ENCODE data around the gene BCAP31.

The BCAP31 gene

DNA sequence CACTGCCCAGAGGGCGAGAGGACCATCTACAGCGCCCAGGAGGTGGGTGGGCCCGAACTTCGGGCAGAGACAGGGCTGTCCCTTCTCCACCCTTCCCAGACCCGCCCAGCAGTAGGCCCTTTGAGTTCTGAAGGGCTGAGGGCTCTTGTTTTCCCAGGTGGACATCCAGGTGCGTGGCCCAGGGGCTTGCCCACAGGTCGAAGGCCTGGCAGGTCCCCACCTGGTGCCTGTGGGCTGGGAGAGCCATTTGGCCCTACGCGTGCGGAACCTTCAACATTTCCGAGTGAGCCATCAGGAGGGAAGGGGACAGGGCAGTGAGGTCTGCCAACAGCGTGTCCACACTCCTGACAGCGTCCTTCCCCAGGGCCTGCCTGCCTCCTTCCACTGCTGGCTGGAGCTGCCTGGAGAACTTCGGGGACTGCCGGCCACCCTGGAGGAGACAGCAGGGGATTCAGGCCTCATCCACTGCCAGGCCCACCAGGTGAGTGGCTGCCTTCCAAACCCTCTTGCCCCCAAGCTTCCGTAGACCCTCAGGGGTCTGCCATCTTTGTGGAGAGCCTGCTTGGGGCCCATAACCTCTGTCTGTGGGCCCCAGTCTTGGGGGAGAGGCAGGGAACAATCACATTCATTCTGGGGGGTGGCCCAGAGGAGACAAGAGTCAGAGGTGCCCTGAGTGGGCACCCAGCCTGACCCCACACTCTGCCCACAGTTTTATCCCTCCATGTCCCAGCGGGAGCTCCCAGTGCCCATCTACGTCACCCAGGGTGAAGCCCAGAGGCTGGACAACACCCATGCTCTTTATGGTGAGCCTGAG, 46.6 kb upstream of the BCAP31 start:
- no peak for DNase-seq (ENCODE audit: low read depth)
- H3K4me3 ChIP-seq (ENCODE audit: low read depth, low read length): no peak overlapping the region
- TF ChIP-seq, protein P1, sequence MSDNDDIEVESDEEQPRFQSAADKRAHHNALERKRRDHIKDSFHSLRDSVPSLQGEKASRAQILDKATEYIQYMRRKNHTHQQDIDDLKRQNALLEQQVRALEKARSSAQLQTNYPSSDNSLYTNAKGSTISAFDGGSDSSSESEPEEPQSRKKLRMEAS (IDR thresholded peaks at IDR 0.05; ENCODE audit: low read depth, low read length): no peak

DNA sequence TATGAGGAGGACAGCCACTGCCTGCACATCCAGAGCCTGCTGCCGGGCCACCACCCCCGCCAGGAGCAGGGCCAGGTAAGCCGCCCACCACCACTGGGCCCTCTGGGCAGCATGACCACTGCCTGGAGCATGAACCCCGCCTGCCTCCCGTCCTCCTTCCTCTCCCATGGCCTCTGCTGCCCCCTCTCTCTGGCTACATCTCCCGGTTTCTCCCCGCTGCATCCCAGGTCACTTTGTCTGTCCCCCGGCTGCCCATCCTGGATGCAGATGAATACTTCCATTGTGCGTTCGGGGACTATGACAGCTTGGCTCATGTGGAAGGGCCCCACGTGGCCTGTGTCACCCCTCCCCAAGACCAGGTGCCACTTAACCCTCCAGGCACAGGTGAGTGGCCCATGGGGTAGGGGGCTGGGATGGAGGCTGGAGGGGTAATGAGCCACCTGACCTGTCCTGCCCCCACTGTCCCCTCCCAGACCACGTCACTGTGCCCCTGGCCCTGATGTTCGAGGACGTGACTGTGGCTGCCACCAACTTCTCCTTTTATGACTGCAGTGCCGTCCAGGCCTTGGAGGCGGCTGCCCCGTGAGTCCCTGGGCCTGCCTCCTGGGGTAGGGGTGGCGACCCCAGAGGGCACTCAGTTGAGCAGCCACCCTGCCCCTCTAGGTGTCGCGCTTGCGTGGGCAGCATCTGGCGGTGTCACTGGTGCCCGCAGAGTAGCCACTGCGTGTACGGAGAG, 45.8 kb upstream of the BCAP31 start:
- H3K4me3 ChIP-seq (ENCODE audit: low read depth, low read length): no peak overlapping the region
- DNase-seq (ENCODE audit: low read depth): no peak
- no peak for TF ChIP-seq MYC (IDR thresholded peaks at IDR 0.05; ENCODE audit: low read depth, low read length)
- TF ChIP-seq, protein P1 (IDR thresholded peaks at IDR 0.05; ENCODE audit: low read depth, low read length): no peak
- TF ChIP-seq, protein P2, sequence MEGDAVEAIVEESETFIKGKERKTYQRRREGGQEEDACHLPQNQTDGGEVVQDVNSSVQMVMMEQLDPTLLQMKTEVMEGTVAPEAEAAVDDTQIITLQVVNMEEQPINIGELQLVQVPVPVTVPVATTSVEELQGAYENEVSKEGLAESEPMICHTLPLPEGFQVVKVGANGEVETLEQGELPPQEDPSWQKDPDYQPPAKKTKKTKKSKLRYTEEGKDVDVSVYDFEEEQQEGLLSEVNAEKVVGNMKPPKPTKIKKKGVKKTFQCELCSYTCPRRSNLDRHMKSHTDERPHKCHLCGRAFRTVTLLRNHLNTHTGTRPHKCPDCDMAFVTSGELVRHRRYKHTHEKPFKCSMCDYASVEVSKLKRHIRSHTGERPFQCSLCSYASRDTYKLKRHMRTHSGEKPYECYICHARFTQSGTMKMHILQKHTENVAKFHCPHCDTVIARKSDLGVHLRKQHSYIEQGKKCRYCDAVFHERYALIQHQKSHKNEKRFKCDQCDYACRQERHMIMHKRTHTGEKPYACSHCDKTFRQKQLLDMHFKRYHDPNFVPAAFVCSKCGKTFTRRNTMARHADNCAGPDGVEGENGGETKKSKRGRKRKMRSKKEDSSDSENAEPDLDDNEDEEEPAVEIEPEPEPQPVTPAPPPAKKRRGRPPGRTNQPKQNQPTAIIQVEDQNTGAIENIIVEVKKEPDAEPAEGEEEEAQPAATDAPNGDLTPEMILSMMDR (IDR thresholded peaks at IDR 0.05; ENCODE audit: low read depth, low read length): no peak
- no peak for TF ChIP-seq POLR2A (IDR thresholded peaks at IDR 0.05; ENCODE audit: extremely low read depth, insufficient read length)

DNA sequence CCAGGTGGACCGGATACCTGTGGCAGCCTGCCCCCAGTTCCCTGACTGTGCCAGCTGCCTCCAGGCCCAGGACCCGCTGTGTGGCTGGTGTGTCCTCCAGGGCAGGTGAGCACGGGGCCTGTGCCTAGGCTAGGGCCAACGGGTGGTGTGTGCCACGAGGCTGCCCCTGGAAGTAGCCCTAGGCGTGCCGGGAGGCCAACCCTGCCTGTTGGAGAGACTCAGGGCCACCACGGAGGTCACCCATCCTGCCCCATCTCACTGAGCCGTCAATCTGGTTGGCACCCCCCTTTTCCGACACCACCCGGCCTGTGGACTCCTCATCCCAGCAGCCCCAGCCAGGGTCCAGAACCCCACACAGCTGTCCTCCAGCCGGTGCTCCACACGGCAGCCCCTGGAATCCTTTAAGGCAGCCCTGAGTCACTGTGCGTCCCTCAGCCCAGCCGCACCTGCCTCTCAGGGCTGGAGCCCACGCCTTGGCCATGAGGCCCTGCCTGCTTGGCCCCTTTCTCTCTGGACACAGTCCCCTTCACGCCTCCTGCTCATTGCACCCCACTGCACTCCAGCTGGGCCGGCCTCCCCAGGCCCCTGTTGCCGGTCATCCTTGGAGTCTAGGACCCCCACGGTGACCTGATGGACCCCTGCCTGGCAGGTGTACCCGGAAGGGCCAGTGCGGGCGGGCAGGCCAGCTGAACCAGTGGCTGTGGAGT, 45.1 kb upstream of the BCAP31 start:
- TF ChIP-seq, protein P1 (IDR thresholded peaks at IDR 0.05; ENCODE audit: low read depth, low read length): no peak
- TF ChIP-seq POLR2A (IDR thresholded peaks at IDR 0.05; ENCODE audit: extremely low read depth, insufficient read length) (no peak), MYC (IDR thresholded peaks at IDR 0.05; ENCODE audit: low read depth, low read length) (no peak)
- TF ChIP-seq, protein P2 (IDR thresholded peaks at IDR 0.05; ENCODE audit: low read depth, low read length): no peak
- DNase-seq (ENCODE audit: low read depth): no peak
- no peak overlapping the region for H3K4me3 ChIP-seq (ENCODE audit: low read depth, low read length)

DNA sequence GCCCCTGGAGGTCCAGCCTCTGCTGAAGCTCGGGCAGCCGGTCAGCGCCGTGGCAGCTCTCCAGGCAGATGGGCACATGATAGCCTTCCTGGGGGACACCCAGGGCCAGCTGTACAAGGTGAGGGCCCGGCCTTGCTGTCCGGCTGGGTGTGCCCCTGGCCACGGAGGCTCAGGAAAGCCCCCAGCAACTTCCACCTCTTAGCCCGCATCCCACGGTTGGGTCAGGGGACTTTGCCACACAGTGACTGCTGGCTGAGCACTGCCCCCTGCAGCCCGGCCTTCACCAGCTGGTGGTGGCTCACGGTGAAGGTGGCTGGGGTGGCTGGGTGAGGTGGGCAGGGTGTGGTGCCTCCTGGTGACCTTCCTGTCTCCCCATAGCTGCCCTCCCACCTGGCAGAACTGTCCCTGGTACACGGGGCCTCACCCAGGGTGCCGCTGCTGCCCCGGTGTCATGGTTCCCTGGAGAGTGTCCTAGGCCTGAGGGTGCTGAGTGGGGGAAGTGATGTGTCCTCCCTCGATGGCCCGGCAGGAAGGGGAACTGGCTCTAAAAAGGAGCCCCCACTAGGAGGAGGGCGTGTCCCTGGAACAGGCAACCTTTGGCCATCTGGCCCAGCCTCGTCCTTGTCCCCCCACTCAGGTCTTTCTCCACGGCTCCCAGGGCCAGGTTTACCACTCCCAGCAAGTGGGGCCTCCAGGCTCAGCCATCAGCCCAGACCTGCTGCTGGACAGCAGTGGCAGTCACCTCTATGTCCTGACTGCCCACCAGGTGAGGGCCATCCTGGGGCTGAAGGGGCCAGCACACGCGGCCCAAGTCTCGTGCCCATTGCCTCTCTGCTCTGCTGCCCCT, 44.3 kb upstream of the BCAP31 start:
- no peak overlapping the region for H3K4me3 ChIP-seq (ENCODE audit: low read depth, low read length)
- DNase-seq (ENCODE audit: low read depth): no peak
- TF ChIP-seq POLR2A (IDR thresholded peaks at IDR 0.05; ENCODE audit: extremely low read depth, insufficient read length): no peak
- no peak for TF ChIP-seq MYC (IDR thresholded peaks at IDR 0.05; ENCODE audit: low read depth, low read length)
- TF ChIP-seq, protein P1 (IDR thresholded peaks at IDR 0.05; ENCODE audit: low read depth, low read length): no peak
- TF ChIP-seq, protein P2 (IDR thresholded peaks at IDR 0.05; ENCODE audit: low read depth, low read length): peak; percentile 35

DNA sequence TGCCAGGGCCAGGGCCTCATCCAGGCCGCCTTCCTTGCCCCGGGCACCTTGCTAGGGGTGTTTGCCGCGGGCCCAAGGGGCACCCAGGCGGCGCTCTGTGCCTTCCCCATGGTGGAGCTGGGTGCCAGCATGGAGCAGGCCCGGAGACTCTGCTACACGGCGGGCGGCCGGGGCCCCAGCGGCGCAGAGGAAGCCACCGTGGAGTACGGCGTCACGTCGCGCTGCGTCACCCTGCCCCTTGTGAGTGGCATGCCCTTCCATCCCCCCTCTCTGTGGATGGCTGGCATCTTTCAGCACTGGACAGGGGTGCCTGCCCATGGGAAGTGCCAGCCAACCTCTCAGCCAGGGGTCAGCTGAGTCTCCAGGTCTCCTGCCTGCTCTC, 43.5 kb upstream of the BCAP31 start:
- no peak for TF ChIP-seq POLR2A (IDR thresholded peaks at IDR 0.05; ENCODE audit: extremely low read depth, insufficient read length)
- TF ChIP-seq, protein P2 (IDR thresholded peaks at IDR 0.05; ENCODE audit: low read depth, low read length): no peak
- TF ChIP-seq, protein P1 (IDR thresholded peaks at IDR 0.05; ENCODE audit: low read depth, low read length): no peak
- TF ChIP-seq MYC (IDR thresholded peaks at IDR 0.05; ENCODE audit: low read depth, low read length): no peak
- no peak for DNase-seq (ENCODE audit: low read depth)

More for the DNA sequence above, 43.5 kb upstream of the BCAP31 start:
- H3K4me3 ChIP-seq (ENCODE audit: low read depth, low read length): no peak overlapping the region
